Neural crest cell (in vitro differentiated cells): Measurements from ENCODE around the gene MCRS1. TPM values are rescaled to one million over a fixed set of nuclear protein-coding genes. Genes with fewer than 3 reads are reported as not detected.

Experiments used
- DNase-seq: peaks from one replicate; pipeline ENCODE4 v3.0.0; 2021; ENCODE audit warnings: low read depth, mixed read lengths, low spot score
- H3K27ac Mint-ChIP-seq: one replicate; pipeline ENCODE4 v1.8.0; 2021; ENCODE audit warnings: mild to moderate bottlenecking, mixed read lengths; ENCODE audit not compliant: unreplicated experiment
- H3K27me3 Mint-ChIP-seq: 2 replicates; pipeline ENCODE4 v1.8.0; 2021; ENCODE audit warnings: low read depth, mild to moderate bottlenecking, mixed read lengths
- H3K36me3 Mint-ChIP-seq: 2 replicates; pipeline ENCODE4 v1.8.0; 2021; ENCODE audit warnings: low read depth, mild to moderate bottlenecking, mixed read lengths
- H3K4me1 Mint-ChIP-seq: 2 replicates; pipeline ENCODE4 v1.8.0; 2021; ENCODE audit warnings: mixed read lengths
- H3K4me3 Mint-ChIP-seq: one replicate; pipeline ENCODE4 v1.8.0; 2021; ENCODE audit warnings: mild to moderate bottlenecking, mixed read lengths
- H3K9me3 Mint-ChIP-seq: 2 replicates; pipeline ENCODE4 v1.8.0; 2021; ENCODE audit warnings: mixed read lengths
- CTCF ChIP-seq: fragments of 200-600 bp; sonication (generic); conservative IDR thresholded peaks from 2 replicates; pipeline ENCODE4 v1.5.0; 2021; ENCODE audit warnings: antibody characterized with exemption, mild to moderate bottlenecking
- total RNA-seq: library from RNA; stranded (reverse); gene quantifications from 2 replicates; pipeline ENCODE4 v1.2.1, GENCODE V29; 2021

MCRS1 gene
- total RNA-seq, 1 donor from 2014 or later, result 95.3 TPM

- TF ChIP-seq CTCF, result no peak
- Mint-ChIP-seq H3K36me3 (peaks cover 6% of the 10 kb centered on the region), H3K4me3 (no peak overlapping the region), H3K4me1 (no peaks in the 10 kb centered on the region), H3K27ac (no peak overlapping the region), H3K27me3 (no peaks in the 10 kb centered on the region), H3K9me3 (no peaks in the 10 kb centered on the region)
- no peak for DNase-seq
Measured at GRCh38 chr12:49560695-49561094, 7.2 kb downstream of the MCRS1 start.

- Mint-ChIP-seq H3K36me3 (peaks cover 6% of the 10 kb centered on the region), H3K27ac (peak overlapping the region; percentile 50), H3K4me3 (no peak overlapping the region), H3K4me1 (no peaks in the 10 kb centered on the region), H3K9me3 (no peaks in the 10 kb centered on the region), H3K27me3 (no peaks in the 10 kb centered on the region)
- TF ChIP-seq CTCF, result no peak
- no peak for DNase-seq
Measured at GRCh38 chr12:49559011-49559675, 8.8 kb downstream of the MCRS1 start.

GRCh38 chr12:49558526-49558925 lies 9.4 kb downstream of the MCRS1 start:
- H3K9me3 Mint-ChIP-seq, result no peaks in the 10 kb centered on the region

GRCh38 chr12:49557917-49558215 lies 10.1 kb downstream of the MCRS1 start:
- H3K27me3 Mint-ChIP-seq, result no peaks in the 10 kb centered on the region
- no peak overlapping the region for H3K27ac Mint-ChIP-seq
- peaks cover 6% of the 10 kb centered on the region for H3K36me3 Mint-ChIP-seq
- H3K9me3 Mint-ChIP-seq, result no peaks in the 10 kb centered on the region
- no peaks in the 10 kb centered on the region for H3K4me1 Mint-ChIP-seq
- H3K4me3 Mint-ChIP-seq, result no peak overlapping the region
- no peak for DNase-seq
- no peak for TF ChIP-seq CTCF

More at GRCh38 chr12:49558526-49558925, 9.4 kb downstream of the MCRS1 start:
- no peak overlapping the region for H3K4me3 Mint-ChIP-seq
- no peaks in the 10 kb centered on the region for H3K4me1 Mint-ChIP-seq
- H3K27me3 Mint-ChIP-seq, result no peaks in the 10 kb centered on the region
- peaks cover 6% of the 10 kb centered on the region for H3K36me3 Mint-ChIP-seq
- no peak for TF ChIP-seq CTCF
- H3K27ac Mint-ChIP-seq, result peak overlapping the region; percentile 46
- DNase-seq, result no peak

DNA sequence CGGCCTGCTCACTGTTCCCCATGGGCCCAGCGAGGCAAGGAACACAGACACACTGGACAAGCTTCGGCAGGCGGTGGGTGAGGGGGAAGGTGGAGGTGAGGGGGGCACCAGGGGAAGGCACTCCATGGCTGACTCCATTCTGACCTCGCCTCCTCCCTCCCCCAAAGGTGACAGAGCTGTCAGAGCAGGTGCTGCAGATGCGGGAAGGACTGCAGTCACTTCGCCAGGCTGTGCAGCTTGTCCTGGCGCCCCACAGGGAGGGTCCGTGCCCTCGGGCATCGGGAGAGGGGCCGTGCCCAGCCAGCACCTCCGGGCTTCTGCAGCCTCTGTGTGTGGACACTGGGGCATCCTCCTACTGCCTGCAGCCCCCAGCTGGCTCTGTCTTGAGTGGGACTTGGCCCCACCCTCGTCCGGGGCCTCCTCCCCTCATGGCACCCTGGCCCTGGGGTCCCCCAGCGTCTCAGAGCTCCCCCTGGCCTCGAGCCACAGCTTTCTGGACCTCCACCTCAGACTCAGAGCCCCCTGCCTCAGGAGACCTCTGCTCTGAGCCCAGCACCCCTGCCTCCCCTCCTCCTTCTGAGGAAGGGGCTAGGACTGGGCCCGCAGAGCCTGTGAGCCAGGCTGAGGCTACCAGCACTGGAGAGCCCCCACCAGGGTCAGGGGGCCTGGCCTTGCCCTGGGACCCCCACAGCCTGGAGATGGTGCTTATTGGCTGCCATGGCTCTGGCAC lies 10.6 kb downstream of the MCRS1 start:
- no peaks in the 10 kb centered on the region for H3K9me3 Mint-ChIP-seq
- TF ChIP-seq CTCF, result no peak
- H3K4me3 Mint-ChIP-seq, result no peak overlapping the region
- H3K27me3 Mint-ChIP-seq, result no peaks in the 10 kb centered on the region
- H3K27ac Mint-ChIP-seq, result no peak overlapping the region
- DNase-seq, result no peak
- H3K4me1 Mint-ChIP-seq, result no peaks in the 10 kb centered on the region
- peaks cover 6% of the 10 kb centered on the region for H3K36me3 Mint-ChIP-seq
